ENCODE measurements around the gene GAGE10. TPM values are rescaled to one million over a fixed set of nuclear protein-coding genes. Genes with fewer than 3 reads are reported as not detected.

The GAGE10 gene
- total RNA-seq, 1 experiment from 2014 or later, result not detected

DNA sequence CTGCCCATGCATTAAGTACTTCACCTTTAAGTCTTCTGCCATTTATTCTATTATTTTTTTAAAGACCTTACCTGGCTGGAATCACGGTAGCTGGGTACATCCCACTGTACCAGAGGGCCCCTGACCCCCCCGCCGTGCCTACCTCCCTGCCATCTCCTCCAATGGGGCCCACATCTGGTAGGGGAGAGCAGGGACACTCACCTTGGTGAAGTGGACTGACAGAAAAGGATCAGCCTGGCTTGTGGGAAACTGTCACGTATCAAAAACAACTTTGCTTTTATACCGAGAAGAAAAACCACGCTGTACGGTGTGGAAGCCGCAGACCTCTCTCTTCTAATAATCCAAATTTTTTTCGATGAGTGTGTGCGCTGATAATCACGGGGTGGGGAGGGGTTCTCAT lies 39.0 kb upstream of the GAGE10 start, which contains the start of gene FOXP3:
FOXP3 (minus strand) TSS at position 251 of the 400 bp plus-strand sequence. CDS start 6,205 bp downstream, outside the sequence.
- no peaks in the 10 kb centered on the region for H3K9me3 ChIP-seq (ENCODE audit: control insufficient read depth, insufficient read depth, low read depth, low read length)
- H3K36me3 ChIP-seq (ENCODE audit: control insufficient read depth, insufficient read depth, low read length), result no peaks in the 10 kb centered on the region
- no peaks in the 10 kb centered on the region for H3K4me1 ChIP-seq (ENCODE audit: control insufficient read depth, insufficient read depth, low read length)
- DNase-seq (ENCODE audit: low read depth, low spot score) (no peak), ATAC-seq (no peak)
- H3K27me3 ChIP-seq (ENCODE audit: control insufficient read depth, insufficient read depth, low read length), result no peaks in the 10 kb centered on the region
- BruUV-seq (replicated peaks), result no TSS peak
- in situ Hi-C loops (cut with HindIII; ENCODE audit: low pct_unique_long_range_greater_than_20kb, low sequenced_read_pairs), result no loop called here
- POLR2A ChIA-PET, result no interaction called here
- intact Hi-C loops (cut with micrococcal nuclease; ENCODE audit: unreplicated experiment), result no loop called here
- no peak within 1 kb of the TSS for H3K27ac ChIP-seq (ENCODE audit: low read length)
- TF ChIP-seq SIN3A (IDR thresholded peaks at IDR 0.05; ENCODE audit: borderline replicate concordance, insufficient read depth, low read depth, low read length) (no peak), TCF7L2 (IDR thresholded peaks at IDR 0.05; ENCODE audit: low read depth, low read length) (no peak), POLR2AphosphoS5 (IDR thresholded peaks at IDR 0.05; ENCODE audit: low read depth, low read length) (no peak)
- TF ChIP-seq, protein P1, sequence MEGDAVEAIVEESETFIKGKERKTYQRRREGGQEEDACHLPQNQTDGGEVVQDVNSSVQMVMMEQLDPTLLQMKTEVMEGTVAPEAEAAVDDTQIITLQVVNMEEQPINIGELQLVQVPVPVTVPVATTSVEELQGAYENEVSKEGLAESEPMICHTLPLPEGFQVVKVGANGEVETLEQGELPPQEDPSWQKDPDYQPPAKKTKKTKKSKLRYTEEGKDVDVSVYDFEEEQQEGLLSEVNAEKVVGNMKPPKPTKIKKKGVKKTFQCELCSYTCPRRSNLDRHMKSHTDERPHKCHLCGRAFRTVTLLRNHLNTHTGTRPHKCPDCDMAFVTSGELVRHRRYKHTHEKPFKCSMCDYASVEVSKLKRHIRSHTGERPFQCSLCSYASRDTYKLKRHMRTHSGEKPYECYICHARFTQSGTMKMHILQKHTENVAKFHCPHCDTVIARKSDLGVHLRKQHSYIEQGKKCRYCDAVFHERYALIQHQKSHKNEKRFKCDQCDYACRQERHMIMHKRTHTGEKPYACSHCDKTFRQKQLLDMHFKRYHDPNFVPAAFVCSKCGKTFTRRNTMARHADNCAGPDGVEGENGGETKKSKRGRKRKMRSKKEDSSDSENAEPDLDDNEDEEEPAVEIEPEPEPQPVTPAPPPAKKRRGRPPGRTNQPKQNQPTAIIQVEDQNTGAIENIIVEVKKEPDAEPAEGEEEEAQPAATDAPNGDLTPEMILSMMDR (IDR thresholded peaks at IDR 0.05), result no peak
- TF ChIP-seq, protein P2, sequence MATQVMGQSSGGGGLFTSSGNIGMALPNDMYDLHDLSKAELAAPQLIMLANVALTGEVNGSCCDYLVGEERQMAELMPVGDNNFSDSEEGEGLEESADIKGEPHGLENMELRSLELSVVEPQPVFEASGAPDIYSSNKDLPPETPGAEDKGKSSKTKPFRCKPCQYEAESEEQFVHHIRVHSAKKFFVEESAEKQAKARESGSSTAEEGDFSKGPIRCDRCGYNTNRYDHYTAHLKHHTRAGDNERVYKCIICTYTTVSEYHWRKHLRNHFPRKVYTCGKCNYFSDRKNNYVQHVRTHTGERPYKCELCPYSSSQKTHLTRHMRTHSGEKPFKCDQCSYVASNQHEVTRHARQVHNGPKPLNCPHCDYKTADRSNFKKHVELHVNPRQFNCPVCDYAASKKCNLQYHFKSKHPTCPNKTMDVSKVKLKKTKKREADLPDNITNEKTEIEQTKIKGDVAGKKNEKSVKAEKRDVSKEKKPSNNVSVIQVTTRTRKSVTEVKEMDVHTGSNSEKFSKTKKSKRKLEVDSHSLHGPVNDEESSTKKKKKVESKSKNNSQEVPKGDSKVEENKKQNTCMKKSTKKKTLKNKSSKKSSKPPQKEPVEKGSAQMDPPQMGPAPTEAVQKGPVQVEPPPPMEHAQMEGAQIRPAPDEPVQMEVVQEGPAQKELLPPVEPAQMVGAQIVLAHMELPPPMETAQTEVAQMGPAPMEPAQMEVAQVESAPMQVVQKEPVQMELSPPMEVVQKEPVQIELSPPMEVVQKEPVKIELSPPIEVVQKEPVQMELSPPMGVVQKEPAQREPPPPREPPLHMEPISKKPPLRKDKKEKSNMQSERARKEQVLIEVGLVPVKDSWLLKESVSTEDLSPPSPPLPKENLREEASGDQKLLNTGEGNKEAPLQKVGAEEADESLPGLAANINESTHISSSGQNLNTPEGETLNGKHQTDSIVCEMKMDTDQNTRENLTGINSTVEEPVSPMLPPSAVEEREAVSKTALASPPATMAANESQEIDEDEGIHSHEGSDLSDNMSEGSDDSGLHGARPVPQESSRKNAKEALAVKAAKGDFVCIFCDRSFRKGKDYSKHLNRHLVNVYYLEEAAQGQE (IDR thresholded peaks at IDR 0.05; ENCODE audit: insufficient read depth in 1 of 2, low read depth in 2 of 2, low read length in 1 of 2), result no peak
- CTCF ChIA-PET, result no interaction called here
- H3K4me3 ChIP-seq (ENCODE audit: low read depth in 2 of 2, low read length in 2 of 2), result no peak within 1 kb of the TSS

DNA sequence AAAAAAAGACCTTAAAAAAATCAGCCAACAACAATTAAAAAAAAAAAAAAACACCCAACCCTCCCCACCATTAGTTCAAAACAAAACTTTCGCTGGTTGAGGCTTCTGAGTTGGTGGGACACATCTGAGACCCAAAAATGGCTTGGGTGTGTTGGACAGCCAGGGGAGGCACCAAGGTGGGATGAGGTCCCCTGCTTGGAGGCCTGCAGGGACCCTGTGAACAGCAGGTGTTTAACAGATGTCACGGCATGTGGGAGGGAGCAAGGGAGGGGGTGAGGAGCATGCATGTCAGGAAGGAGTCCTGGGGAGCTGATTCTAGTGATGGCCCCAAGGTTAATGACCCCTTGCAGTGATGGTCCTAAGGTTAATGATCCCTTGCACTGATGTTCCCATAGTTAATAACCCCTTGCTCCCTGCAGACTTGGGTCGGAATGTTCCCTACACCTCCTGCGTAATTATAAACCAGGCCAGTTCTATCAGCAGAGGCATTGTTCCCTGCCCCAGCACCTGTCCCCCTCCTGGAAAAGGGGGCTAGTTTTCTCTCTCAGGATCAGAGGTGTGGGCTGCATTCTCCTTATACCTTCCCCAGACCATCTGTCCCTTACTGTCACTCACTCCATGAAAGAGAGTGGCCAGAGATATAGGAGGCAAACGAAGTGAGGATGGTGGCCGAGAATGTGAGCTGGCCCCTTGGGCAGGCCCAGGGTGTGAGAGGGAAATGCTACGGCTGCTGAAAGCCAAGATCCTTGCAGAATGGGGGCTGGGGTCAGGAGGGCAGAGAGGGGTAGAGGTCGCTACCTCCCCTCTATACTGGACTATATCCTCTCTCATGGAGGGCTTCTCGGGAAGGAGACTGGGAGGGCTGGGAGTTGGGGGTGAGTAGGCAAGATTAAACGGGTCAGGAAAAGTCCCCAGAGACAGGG lies 36.7 kb upstream of the GAGE10 start:
- intact Hi-C loops (cut with micrococcal nuclease; ENCODE audit: unreplicated experiment), result no loop called here
- Histone ChIP-seq H3K27me3 (ENCODE audit: control insufficient read depth, insufficient read depth, low read length) (no peaks in the 10 kb centered on the region), H3K9me3 (ENCODE audit: control insufficient read depth, insufficient read depth, low read depth, low read length) (no peaks in the 10 kb centered on the region), H3K4me1 (ENCODE audit: control insufficient read depth, insufficient read depth, low read length) (peaks cover 11% of the 10 kb centered on the region), H3K4me3 (ENCODE audit: low read depth in 2 of 2, low read length in 2 of 2) (no peak overlapping the region), H3K36me3 (ENCODE audit: control insufficient read depth, insufficient read depth, low read length) (no peaks in the 10 kb centered on the region), H3K27ac (ENCODE audit: low read length) (no peak overlapping the region)
- in situ Hi-C loops (cut with HindIII; ENCODE audit: low pct_unique_long_range_greater_than_20kb, low sequenced_read_pairs), result no loop called here
- POLR2A ChIA-PET, result interaction anchor here (0.7 kb wide), 1 partner anchor 658 kb away, joined by 3 read pairs; no protein-coding TSS in a partner anchor
- ATAC-seq, result no peak
- BruUV-seq (replicated peaks), result no TSS peak
- no peak for DNase-seq (ENCODE audit: low read depth, low spot score)
- TF ChIP-seq, protein P2 (IDR thresholded peaks at IDR 0.05; ENCODE audit: insufficient read depth in 1 of 2, low read depth in 2 of 2, low read length in 1 of 2), result no peak
- TF ChIP-seq POLR2AphosphoS5 (IDR thresholded peaks at IDR 0.05; ENCODE audit: low read depth, low read length) (no peak), SIN3A (IDR thresholded peaks at IDR 0.05; ENCODE audit: borderline replicate concordance, insufficient read depth, low read depth, low read length) (no peak), TCF7L2 (IDR thresholded peaks at IDR 0.05; ENCODE audit: low read depth, low read length) (no peak)
- TF ChIP-seq, protein P1 (IDR thresholded peaks at IDR 0.05), result no peak
- CTCF ChIA-PET, result no interaction called here

All from Panc1 (cell line).